Activated CD4-positive, alpha-beta T cell treated with anti-CD3 and anti-CD28 coated beads, Interleukin-2, amount 50 U/mL, for 48 hours (primary cell): ENCODE results near the gene EFEMP2.
"Not testable (repeated sequence)": the region's sequence is repeated elsewhere in the genome, so short reads cannot be mapped to it uniquely, and the experiment has no call there.

ENCODE experiments used
- DNase-seq, 2 experiments: peaks; one replicate each; pipeline ENCODE4 v3.0.0-alpha.2; 2020

Gene EFEMP2

DNA sequence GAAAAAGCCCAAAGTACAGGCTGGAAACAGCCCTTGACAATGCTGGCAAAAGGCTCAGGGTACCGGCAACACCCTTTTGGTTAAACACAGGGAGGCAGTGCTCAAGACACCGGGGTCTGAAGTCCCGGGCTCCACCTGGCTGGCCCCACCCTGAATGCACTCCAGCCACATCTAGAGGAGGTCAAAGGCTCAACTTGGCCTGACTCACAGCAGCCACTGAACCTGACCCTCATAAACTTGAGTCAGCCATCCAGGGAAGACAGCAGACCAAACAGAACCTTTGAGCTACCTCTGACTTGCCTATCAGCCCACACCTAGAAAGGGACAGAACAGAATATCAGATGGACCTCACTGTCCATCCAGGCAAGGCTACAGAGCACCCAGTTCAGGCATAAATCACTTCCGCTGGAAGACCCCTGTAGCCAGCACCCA is 18.4 kb downstream of the EFEMP2 start:
- no peak for DNase-seq

DNA sequence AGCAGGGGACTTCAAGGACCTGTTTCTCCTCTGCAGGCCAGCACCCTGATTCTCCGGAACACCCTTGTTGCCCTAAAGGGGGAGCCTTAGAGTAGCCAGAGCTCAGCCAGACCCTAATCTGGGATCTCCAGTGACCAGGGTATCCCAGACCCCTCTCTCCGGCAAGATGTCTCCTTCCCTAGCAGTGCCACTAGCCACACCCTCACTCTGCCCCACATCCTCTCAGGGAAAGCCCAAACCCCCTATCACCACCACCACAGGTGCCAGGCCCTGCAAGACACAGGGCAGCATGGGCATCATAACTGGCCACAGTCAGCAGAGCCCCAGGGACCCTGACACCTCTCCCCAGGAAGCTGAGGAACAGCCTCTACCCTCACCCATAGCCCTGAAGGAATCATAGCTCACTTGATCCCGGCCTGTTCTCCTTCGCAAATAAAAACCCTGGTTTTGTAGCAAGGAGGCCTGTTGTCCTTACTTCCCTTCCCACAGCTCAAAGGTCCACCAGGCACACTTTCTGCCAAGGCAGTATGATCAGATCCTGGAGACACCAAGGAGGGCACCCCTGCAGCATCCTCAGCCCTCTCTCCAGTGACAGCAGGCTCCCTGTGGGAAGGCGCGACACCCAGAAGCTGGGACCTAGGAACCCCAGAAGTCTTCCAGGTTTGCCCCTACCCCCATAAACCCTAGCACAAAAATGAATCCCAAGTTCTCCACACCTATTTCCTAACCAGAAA is 19.2 kb downstream of the EFEMP2 start:
- no peak for DNase-seq

DNA sequence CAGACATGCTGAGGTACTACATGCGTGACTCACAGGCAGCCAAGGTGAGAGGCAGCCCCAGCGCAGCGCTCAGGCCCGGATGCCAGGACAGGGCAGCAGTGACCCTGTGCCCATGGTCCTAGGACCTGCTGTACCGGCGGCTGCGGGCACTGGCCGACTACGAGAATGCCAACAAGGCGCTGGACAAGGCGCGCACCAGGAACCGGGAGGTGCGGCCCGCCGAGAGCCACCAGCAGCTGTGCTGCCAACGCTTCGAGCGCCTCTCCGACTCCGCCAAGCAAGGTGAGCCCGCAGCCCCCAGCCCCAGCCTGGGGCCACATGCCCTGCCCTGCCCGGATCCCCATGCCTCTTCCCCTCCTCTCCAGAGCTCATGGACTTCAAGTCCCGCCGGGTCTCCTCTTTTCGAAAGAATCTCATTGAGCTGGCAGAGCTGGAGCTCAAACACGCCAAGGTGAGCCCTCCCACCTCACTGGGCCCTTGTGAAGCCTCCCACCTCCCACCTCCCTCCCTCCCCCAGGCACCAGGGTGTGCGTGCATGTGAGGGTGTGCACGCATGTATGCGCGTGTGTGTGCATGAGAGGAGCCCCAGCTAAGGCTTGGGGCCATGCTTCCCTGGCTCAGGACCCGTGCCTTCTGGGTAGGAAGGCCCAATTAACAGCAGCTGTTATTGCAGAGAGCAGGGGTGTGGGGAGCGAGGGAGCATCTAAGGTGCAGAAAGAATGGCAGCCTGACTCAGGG is 19.9 kb downstream of the EFEMP2 start:
- DNase-seq, result no peak

DNA sequence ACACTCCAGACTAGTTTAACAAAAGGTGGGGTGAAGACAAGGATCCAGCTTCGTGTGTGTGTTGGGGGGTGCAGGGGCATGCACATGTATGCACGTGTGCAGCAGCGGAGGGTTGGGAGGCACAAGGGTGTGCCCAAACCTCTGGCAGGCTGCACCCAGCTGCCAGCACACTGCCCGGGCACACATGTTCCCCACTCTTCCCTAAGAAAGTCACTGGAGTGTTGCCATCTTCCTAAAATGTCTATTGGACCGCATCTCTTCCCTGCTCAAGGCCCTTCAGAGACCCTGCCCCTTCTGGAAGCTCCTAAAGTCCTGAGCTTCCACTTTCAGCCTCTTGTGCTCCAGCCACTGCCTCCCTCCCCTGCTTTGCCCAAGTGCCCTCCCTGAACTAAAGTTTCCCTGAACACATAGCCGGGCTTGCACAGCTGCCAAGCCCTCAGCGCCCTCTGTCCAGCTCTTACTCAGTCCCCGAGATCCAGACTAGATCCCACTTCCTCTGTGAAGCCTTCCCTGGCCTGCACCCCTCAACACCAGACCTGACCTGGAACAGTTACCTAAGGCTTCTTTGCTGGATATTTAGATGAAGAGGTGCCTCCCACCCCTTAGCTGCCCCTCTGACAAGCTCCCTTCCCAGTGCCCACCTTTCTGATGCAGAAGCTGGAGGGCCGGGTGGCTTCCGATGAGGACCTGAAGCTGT is 20.6 kb downstream of the EFEMP2 start:
- DNase-seq, result no peak

DNA sequence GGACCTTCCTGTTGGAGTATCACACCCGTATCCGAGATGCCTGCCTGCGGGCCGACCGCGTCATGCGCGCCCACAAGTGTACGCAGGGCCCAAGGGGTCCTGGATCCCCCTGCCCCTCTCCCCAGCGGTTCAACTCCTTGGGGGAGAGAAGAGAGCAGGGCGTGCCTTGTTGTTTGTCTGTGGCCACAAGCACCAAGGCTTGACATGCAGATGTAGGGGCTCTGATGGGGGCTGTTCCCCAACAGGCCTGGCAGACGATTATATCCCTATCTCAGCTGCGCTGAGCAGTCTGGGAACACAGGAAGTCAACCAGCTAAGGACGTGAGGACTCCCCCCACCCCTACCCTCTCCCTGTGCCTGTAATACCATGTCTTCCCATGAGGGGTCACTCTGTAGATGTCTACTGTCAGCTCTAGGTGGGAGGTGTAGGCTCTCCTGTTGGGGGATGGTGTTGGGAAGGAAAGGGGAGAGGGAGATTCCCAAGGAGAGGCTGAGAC is 21.5 kb downstream of the EFEMP2 start:
- no peak for DNase-seq

DNA sequence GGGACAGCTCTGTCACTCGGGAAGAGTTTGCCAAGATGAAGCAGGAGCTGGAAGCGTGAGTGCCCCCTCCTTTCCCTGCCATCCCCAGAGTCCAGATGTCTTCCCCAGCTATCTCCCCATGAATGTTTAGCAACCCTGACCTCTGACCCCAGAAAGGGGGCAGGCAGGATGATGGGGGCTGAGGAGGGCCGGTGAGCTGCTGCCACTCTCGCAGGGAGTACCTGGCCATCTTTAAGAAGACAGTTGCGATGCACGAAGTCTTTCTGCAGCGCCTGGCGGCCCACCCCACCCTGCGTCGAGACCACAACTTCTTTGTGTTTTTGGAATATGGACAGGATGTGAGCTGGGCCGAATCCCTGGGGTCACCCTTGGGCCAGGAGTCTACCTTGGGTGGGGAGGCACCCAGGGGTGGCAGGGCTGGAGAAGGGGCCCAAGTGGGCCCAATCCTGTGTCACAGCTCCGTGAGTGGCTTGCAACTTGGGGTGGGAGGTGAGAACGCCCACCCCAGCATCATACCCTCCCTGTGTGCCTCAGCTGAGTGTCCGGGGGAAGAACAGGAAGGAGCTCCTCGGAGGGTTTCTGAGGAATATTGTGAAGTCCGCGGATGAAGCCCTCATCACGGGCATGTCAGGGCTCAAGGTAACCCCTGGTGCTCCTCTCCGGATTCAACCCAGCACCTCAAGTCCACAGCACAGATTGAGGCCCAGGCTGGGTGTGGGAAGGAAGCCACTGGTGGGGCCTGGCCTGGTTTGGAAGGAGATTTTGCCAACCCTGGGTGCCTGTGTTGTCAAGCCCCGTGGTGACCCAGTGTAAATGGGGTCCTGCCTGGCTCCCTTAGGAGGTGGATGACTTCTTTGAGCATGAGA is 22.1 kb downstream of the EFEMP2 start:
- DNase-seq, result no peak

DNA sequence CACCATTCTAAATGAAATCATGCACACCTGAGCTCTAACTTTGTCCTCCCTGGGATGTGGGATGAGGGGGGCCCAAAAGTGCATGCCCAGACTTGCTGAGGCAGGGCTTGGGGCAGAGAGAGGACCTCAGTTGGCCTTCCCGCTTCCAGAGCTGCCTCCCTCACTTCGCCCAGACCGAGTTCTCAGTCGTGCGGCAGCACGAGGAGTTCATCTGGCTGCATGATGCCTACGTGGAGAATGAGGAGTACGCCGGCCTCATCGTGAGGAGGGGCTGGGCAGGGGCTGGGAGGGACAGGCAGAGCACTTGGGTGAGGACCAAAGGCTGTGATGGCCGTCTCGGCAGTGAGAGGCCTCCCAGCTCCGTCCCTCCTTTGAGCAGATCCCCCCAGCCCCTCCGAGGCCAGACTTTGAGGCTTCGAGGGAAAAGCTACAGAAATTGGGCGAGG is 22.8 kb downstream of the EFEMP2 start:
- DNase-seq, result no peak

DNA sequence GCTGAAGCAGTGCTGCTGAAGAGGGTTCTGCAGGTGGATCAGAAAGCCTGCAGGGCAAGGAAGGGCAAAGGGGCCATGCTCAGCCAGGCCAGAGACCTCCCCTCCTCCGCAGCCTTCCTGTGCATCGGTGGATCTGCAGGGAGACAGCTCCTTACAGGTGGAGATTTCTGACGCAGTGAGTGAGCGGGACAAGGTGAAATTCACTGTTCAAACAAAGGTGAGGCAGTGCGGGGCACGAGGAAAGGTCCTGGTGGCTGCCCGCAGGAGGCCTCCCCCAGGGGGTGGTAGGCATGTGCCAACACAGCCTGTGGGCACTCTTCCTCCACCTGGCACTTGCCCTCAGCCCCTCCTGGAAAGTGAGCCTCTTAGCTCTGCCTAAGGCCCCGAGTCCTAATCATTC is 23.2 kb downstream of the EFEMP2 start:
- DNase-seq, result no peak

DNA sequence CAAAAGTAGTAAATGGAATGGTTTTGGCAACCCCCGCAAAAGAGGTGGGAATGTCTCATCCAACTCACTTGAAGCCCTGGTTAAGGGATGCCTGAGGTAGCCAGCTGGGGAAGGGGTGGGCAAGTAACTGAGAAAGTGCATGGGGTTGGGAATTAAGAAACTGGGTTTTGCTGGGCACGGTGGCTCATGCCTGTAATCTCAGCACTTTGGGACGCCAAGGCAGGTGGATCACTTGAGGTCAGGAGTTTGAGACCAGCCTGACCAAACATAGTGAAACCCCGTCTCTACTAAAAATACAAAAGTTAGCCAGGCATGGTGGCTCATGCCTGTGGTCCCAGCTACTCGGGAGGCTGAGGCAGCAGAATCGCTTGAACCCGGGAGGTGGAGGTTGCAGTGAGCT is 23.9 kb downstream of the EFEMP2 start:
- not testable (repeated sequence) for DNase-seq

DNA sequence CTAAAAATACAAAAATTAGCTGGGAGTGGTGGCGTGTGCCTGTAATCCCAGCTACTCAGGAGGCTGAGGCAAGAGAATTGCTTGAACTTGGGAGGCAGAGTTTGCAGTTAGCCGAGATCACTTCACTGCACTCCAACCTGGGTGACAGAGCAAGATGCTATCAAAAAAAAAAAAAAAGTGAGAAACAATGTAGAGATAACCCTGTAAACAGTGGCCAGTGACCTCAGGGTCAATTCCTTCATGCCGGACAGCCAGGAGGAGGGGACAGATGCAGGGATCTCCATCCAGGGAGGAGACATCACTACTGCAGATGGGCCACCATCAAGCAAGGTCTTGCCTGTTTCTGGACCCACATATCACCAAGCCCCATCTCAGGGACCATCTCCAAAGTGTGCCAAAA is 24.9 kb downstream of the EFEMP2 start:
- no peak for DNase-seq

DNA sequence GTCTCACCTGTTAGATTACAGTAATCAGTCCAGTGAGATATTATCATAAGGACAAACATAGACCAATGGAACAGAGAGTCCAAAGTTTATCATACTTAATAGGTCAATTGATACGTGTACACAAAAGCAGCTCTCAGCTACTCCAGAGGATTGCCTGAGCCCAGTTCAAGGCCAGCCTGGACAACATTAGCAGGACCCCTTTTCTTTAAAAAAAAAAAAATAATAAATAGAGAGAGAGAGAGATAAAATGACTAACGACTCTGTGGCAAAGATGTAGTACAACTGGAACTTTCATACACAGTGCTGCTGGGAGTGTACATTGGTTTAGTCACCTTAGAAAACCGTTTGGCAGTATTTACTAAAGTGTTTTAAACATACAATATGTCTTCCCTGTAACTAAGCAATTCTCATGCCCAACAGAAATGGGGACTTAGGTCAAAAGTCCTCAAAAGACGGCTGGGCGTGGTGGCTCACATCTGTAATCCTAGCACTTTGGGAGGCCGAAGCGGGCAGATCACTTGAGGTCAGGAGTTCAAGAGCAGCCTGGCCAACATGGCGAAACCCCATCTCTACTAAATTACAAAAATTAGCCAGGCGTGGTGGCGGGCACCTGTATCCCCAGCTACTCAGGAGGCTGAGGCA is 28.2 kb downstream of the EFEMP2 start:
- DNase-seq, result no peak

DNA sequence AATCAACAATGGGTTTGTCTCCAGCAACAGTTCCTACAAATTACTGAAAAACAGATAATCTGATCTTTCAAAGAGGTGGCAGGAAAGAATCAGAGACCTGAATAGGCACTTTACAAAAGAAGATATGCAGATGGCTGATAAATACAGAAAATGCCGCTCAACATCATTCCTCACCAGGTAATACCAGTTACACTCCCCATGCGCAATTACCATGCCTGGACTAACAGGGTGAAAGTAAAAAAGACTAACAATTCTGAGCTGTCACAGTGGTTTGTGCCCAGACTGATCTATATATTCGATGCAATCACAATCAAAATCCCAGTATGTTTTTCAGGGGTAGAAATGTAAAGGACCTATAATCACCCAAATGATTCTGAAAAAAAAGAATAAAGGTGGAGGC is 28.8 kb downstream of the EFEMP2 start:
- DNase-seq, result no peak

DNA sequence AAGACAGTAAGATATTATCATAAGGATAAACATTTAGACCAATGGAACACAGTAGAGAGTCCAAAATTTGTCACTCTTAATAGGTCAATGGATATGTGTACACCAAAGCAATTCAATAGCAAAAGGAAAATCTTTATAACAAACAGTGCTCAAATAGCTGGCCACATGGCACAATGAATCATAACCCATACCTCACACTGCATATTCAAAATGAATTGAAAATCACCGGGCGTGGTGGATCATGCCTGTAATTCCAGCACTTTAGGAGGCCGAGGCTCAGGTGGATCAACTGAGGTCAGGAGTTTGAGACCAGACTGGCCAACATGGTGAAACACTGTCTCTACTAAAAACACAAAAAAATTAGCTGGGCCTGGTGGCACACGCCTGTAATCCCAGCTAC is 30.5 kb downstream of the EFEMP2 start:
- DNase-seq, result no peak

DNA sequence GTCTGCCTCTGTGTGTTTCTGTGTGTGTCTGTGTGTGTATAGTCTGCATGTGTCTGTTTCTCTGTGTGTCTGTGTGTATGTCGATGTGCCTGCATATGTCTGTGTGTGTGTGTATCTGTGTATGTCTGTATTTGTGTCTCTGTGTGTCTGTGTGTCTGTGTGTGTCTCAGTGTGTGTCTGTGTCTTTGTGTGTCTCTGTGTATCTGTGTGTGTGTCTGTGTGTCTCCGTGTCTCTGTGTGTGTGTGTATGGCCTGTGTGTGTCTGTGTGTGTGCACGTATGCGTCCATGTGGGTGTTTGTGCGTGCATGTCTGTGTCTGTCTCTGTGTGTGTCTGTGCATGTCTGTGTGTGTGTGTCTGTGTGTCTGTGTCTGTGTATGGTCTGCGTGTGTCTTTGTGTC is 38.4 kb downstream of the EFEMP2 start:
- no peak for DNase-seq

DNA sequence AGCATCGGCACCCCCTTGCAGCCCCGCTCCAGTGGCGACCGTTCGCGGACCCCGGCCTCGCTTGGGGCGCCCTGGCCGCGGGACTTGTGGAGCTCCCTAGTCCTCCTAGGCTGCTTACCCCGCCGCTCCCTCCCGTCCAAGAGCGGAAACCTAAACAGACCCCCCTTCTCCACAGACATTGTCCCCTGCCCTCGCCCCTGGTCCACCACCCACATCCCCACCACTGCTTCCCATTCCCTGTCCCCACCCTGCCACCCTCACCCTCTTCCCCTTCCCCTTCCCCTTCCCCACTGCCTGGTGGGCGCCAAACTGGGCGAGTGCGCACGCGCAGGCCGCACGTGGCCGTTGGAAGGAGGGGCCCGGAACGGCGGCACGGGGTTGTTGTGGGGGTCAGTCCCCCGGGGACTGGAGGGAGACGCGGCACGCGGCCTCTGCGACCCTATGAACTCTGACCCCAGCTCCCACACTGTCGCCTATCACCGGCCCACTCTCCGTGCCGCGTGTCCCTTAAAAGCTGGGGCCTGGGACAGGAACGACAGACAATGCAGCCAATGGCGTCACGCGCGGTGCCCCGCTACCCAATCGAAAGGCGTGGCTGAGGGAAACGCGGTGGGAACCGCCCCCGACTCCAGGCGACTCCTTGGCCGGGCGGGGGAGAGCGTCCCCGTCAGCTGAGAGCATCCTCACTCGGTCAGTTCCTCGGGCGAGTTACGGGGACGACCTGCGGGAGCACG is 39.1 kb downstream of the EFEMP2 start, which contains the start of gene SNX32:
Gene SNX32, plus strand, starts transcription at position 667 of the 734 bp plus-strand sequence. CDS start 103 bp downstream, outside the sequence.
- peak; percentile 96 to 98 for DNase-seq

DNA sequence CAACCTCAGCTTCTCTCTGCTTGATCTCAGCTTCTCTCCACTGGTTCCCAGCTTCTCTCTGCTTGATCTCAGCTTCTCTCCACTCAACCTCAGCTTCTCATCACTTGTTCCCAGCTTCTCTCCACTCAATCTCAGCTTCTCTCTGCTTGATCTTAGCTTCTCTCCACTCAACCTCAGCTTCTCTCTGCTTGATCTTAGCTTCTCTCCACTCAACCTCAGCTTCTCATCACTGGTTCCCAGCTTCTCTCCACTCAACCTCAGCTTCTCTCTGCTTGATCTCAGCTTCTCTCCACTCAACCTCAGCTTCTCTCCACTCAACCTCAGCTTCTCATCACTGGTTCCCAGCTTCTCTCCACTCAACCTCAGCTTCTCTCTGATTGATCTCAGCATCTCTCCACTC is 40.4 kb downstream of the EFEMP2 start:
- DNase-seq, result not testable (repeated sequence)

DNA sequence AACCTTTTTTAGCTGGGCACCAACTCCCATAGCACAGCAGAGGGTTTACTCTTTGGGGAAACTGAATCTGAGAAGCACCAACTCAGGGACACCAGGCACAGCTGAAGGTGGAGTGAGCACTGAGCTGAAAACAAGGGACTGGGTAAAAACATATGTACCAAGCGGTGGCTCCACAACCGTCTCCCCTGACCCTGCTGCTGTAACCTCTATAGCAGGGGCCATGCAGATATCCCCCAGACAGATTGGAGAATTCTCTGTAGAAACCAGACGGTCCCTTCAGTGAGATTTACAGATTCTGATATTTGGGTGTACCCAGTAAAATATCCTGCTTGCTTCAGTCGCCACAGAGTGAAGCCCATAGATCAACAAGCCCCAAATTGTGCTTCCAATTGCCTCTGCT is 43.1 kb downstream of the EFEMP2 start:
- DNase-seq, result no peak

DNA sequence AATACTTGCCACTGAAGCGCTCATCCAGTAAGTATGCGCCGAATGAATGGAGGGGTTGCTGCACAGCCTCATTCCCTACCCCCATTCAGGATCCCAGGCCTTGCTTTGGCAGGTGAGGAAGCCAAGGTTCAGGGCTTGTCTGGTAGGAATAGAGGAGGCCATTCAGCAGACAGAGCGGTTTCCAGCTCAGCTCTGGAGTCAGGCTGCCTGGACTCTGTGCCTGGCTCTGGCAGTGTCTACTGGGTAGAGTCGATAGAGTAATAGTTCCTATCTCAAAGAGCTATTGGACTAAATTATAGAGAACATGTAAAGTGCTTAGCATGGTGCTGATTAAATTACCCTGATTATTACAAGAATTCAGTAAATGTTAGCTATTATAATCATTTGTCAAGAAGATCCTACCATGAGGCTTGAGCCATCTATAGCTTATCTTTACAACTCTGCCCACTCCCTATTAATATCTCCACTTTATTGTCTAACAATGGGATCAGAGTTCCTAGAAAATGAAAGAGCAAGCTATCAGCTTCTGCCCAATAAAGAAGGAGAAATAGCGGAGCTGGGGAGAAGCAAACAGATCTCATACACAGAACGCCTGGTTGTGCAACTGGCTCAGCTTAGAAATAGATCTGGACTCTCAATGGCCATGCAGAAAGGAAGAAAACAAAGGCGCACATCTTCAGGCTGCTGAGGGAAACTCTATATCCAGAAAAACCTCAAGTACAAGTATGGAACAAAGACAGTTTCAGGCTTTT is 45.4 kb downstream of the EFEMP2 start:
- DNase-seq, result no peak

DNA sequence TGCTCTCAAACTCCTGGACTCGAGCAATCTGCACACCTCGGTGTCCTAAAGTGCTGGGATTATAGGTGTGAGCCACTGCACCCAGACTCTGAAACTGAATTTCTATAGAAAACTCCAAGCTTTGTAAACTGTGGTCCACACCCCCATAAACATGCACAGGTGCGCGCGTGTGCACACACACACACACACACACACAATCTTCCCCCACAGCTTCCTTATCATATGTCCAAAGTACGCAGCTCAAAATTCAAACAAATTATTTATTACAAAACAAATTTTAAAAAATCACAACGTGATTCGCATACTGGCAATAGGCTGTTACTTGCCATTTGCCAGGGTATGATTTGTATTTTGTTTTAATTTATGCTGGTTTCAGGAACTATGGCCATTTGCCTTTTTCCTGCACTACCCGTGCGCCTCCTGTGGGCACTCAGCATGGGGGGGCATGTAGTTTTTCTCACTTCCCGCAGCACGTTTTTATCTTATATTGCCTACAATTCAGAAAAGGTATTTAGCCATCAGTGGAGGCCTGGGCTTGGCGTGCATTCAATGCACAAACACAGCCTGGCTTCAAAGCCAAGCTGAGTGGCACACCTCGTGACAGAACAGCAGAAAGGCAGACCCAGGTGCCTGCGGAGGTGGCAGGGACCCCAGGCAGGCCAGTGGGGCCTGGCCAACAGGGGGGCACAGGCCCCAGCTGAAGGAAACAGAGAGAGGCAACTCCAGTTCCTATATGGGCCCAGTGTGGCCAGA is 49.6 kb downstream of the EFEMP2 start:
- no peak for DNase-seq

DNA sequence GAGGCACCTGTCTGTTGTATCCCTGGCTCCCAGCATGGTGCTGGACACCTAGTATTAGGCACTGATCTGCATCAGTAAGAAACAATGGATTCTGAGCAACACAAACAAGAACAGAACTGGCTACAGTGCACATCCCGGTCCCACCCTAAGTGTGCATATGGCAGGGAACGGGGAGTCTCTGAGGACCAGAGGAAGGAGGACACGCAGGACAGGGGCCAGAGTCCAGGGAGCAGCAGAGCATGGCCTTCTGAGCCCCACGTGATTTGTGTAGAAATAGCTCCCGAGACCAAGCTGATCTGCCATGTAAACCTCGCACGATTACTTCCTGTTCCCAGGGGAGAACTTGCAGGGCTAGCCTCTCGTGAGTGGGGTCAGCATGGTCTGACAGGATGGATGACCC is 51.5 kb downstream of the EFEMP2 start:
- no peak for DNase-seq
